ENCODE data around the gene WDR87. TPM values are rescaled to one million over a fixed set of nuclear protein-coding genes. Genes with fewer than 3 reads are reported as not detected.

The WDR87 gene
- total RNA-seq, 1 experiment from 2014 or later: not detected

- TF ChIP-seq FOSL1 (IDR thresholded peaks at IDR 0.05; ENCODE audit: low read depth) (no peak), SIN3A (IDR thresholded peaks at IDR 0.05; ENCODE audit: low read depth) (no peak), ELF1 (IDR thresholded peaks at IDR 0.05; ENCODE audit: borderline replicate concordance, low read depth) (no peak), ATF3 (IDR thresholded peaks at IDR 0.05) (no peak), POLR2A (IDR thresholded peaks at IDR 0.05; ENCODE audit: borderline replicate concordance, extremely low read depth, insufficient read depth, insufficient read length) (no peak), EZH2 (IDR thresholded peaks at IDR 0.05) (no peak), ZFX (IDR thresholded peaks at IDR 0.05) (no peak), EZH2phosphoT487 (IDR thresholded peaks at IDR 0.05; ENCODE audit: borderline replicate concordance) (no peak), JUND (IDR thresholded peaks at IDR 0.05) (no peak), ZBTB33 (IDR thresholded peaks at IDR 0.05; ENCODE audit: extremely low read depth, insufficient replicate concordance, low read length) (no peak), RAD21 (IDR thresholded peaks at IDR 0.05; ENCODE audit: low read depth) (no peak), MAX (IDR thresholded peaks at IDR 0.05) (no peak), CEBPB (IDR thresholded peaks at IDR 0.05; ENCODE audit: low read depth) (no peak), SRF (IDR thresholded peaks at IDR 0.05; ENCODE audit: low read depth) (no peak), SP1 (IDR thresholded peaks at IDR 0.05; ENCODE audit: low read depth) (no peak)
- H3K27me3 ChIP-seq (ENCODE audit: insufficient read depth, low read length): no peaks in the 10 kb centered on the region
- no peak overlapping the region for H3K4me2 ChIP-seq (ENCODE audit: low read length)
- ChIA-PET CTCF (no interaction called here), POLR2A (no interaction called here), RAD21 (ENCODE audit: low non-redundant PET in 1 of 2, low total read pairs in 2 of 2, uncharacterized antibody in 2 of 2, unreplicated experiment in 2 of 2) (no interaction called here)
- no peaks in the 10 kb centered on the region for H3K9me2 ChIP-seq (ENCODE audit: insufficient read depth)
- no peak overlapping the region for H3K27ac ChIP-seq (ENCODE audit: low read depth, low read length)
- ATAC-seq (no peak), DNase-seq (ENCODE audit: low read depth, low spot score) (no peak)
- no peak overlapping the region for H2AFZ ChIP-seq (ENCODE audit: low read depth, low read length, poor library complexity, severe bottlenecking)
- no peak overlapping the region for H3K4me3 ChIP-seq (replicated peaks in 1 of 2; ENCODE audit: low read depth in 1 of 2, low read length in 2 of 2)
- intact Hi-C loops (cut with micrococcal nuclease): no loop called here
- no peaks in the 10 kb centered on the region for H3K9me3 ChIP-seq (ENCODE audit: control insufficient read depth in 1 of 2, insufficient read depth in 1 of 2, low read depth in 1 of 2, low read length in 2 of 2)
- peaks cover 62% of the 10 kb centered on the region for H3K79me2 ChIP-seq (ENCODE audit: insufficient read depth, low read length)
- peaks cover 0 to 4% of the 10 kb centered on the region in 2 experiments; a peak in 1 of 4 replicates for H3K4me1 ChIP-seq (ENCODE audit: control insufficient read depth in 1 of 2, insufficient read depth in 2 of 2, low read length in 2 of 2)
- 0 out of 4 replicates have a peak, but pooled peaks cover 0 to 3% of the 10 kb centered on the region in 2 experiments for H3K36me3 ChIP-seq (ENCODE audit: control insufficient read depth in 1 of 2, insufficient read depth in 2 of 2, low read length in 2 of 2)
- H4K20me1 ChIP-seq (ENCODE audit: insufficient read depth): no peaks in the 10 kb centered on the region
- BruUV-seq (replicated peaks): no TSS peak
- H3K9ac ChIP-seq (ENCODE audit: low read length): no peak overlapping the region
These were observed 14.4 kb upstream of the WDR87 start for GRCh38 chr19:37920591-37921450.

Measured in HCT116 (cell line).